GM18873 (cell line): Measurements from ENCODE around the gene CARMIL1.

Source experiments
- ATAC-seq: cut with Tn5 transposase; IDR thresholded peaks from one replicate; pipeline ENCODE4 v1.9.1; 2021; ENCODE audit warnings: mild to moderate bottlenecking, moderate library complexity, moderate number of reproducible peaks; ENCODE audit not compliant: unreplicated experiment, low FRiP score

The CARMIL1 gene

GRCh38 chr6:25665455-25665854 is 386.3 kb downstream of the CARMIL1 start:
- no peak for ATAC-seq

- no peak for ATAC-seq
Measured at GRCh38 chr6:25669413-25669812, 390.2 kb downstream of the CARMIL1 start.
